SK-N-SH (cell line): ENCODE data around the gene OR5AK2.

Experiments
- EZH2phosphoT487 ChIP-seq: fragments of 200-600 bp; sonication (generic); IDR thresholded peaks from 2 replicates; pipeline ENCODE4 v1.6.1; 2017; ENCODE audit warnings: low read depth, mixed run types, mild to moderate bottlenecking, antibody characterized with exemption, moderate library complexity, borderline replicate concordance
- JUND ChIP-seq: IDR thresholded peaks from 2 replicates; pipeline ENCODE4 v1.4.0; 2012
- NFIC ChIP-seq: IDR thresholded peaks from 2 replicates; pipeline ENCODE4 v1.4.0; 2012; ENCODE audit warnings: borderline replicate concordance
- TEAD4 ChIP-seq: IDR thresholded peaks from 2 replicates; pipeline ENCODE4 v1.4.0; 2012; ENCODE audit warnings: mild to moderate bottlenecking, borderline replicate concordance; ENCODE audit not compliant: insufficient read depth
- YY1 ChIP-seq: IDR thresholded peaks from 2 replicates; pipeline ENCODE4 v1.4.0; 2012; ENCODE audit warnings: low read depth, mild to moderate bottlenecking
- TF ChIP-seq, protein P1 (sequence below): fragments of 200-600 bp; sonication (generic); IDR thresholded peaks from 2 replicates; pipeline ENCODE4 v1.6.1; 2017; ENCODE audit warnings: antibody characterized with exemption, mild to moderate bottlenecking, moderate library complexity
- TF ChIP-seq, protein P2 (sequence below): IDR thresholded peaks from 2 replicates; pipeline ENCODE4; 2012

DNA sequence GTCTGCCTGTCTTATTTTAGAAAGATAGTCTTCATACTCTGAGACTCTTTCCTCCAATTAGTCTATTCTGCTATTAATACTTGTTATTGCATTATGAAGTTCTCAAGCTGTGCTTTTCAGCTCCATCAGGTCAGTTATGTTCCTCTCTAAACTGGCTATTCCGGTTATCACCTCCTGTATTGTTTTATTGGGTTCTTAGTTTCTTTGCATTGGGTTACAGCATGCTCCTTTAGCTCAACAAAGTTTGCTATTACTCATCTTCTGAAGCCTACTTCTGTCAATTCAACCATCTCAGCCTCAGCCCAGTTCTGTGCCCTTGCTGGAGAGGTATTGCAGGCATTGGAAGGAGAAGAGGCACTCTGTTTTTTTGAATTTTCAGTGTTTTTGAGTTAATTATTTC, 21.0 kb upstream of the OR5AK2 start:
- TF ChIP-seq, protein P1, sequence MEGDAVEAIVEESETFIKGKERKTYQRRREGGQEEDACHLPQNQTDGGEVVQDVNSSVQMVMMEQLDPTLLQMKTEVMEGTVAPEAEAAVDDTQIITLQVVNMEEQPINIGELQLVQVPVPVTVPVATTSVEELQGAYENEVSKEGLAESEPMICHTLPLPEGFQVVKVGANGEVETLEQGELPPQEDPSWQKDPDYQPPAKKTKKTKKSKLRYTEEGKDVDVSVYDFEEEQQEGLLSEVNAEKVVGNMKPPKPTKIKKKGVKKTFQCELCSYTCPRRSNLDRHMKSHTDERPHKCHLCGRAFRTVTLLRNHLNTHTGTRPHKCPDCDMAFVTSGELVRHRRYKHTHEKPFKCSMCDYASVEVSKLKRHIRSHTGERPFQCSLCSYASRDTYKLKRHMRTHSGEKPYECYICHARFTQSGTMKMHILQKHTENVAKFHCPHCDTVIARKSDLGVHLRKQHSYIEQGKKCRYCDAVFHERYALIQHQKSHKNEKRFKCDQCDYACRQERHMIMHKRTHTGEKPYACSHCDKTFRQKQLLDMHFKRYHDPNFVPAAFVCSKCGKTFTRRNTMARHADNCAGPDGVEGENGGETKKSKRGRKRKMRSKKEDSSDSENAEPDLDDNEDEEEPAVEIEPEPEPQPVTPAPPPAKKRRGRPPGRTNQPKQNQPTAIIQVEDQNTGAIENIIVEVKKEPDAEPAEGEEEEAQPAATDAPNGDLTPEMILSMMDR, result no peak
- no peak for TF ChIP-seq JUND
- TF ChIP-seq, protein P2, sequence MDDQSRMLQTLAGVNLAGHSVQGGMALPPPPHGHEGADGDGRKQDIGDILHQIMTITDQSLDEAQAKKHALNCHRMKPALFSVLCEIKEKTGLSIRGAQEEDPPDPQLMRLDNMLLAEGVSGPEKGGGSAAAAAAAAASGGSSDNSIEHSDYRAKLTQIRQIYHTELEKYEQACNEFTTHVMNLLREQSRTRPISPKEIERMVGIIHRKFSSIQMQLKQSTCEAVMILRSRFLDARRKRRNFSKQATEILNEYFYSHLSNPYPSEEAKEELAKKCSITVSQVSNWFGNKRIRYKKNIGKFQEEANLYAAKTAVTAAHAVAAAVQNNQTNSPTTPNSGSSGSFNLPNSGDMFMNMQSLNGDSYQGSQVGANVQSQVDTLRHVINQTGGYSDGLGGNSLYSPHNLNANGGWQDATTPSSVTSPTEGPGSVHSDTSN, result no peak
- no peak for TF ChIP-seq TEAD4
- no peak for TF ChIP-seq NFIC
- TF ChIP-seq YY1, result no peak
- TF ChIP-seq EZH2phosphoT487, result no peak
